Measurements from ENCODE around the gene KCNK15.

DNA sequence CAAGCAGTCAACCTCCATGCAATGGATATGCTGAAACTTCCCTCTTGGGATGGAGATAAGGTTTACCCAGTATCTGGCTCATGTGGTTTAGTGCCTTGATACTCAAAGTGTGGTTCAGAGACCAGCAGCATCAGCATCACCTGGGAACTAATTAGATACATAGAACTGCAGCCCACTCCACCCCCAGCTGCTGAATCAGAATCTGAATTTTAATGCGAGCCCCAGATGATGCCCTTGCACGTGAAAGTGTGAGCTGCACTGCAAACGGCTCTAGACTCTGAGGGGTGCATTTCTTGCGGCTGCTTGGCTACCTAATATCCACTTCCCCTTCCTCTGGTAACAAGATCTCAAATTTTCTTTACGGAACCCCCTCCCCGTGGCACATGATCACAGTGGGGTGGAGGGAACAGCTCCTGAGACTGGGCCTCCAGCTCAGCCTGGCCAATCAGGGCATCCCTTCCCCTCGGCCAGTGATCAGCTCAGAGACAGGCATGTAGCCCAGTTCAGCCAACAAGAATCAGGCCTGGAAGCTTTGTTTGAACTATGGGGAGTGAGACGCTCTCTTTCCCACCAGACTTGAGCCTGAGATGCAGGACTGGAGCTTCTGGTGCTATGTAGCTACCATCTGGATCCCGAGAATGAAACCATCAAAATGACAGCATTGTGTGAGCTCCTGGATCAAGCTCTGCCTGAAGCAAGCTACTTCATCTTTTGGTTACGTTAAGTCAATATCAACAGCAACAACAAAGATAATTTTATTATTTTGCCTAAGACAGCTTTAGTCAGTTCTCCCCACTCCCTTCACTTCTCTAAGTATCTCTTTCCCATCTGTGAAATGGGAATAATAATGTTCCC lies 12.8 kb downstream of the KCNK15 start:
- TF ChIP-seq POLR2A (IDR thresholded peaks at IDR 0.05) (no peak), POLR2AphosphoS5 (IDR thresholded peaks at IDR 0.05) (no peak)
- TF ChIP-seq, protein P1, sequence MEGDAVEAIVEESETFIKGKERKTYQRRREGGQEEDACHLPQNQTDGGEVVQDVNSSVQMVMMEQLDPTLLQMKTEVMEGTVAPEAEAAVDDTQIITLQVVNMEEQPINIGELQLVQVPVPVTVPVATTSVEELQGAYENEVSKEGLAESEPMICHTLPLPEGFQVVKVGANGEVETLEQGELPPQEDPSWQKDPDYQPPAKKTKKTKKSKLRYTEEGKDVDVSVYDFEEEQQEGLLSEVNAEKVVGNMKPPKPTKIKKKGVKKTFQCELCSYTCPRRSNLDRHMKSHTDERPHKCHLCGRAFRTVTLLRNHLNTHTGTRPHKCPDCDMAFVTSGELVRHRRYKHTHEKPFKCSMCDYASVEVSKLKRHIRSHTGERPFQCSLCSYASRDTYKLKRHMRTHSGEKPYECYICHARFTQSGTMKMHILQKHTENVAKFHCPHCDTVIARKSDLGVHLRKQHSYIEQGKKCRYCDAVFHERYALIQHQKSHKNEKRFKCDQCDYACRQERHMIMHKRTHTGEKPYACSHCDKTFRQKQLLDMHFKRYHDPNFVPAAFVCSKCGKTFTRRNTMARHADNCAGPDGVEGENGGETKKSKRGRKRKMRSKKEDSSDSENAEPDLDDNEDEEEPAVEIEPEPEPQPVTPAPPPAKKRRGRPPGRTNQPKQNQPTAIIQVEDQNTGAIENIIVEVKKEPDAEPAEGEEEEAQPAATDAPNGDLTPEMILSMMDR (IDR thresholded peaks at IDR 0.05 in 8 of 11, conservative IDR thresholded peaks at IDR 0.05 in 3 of 11), result no peak
